Measurements from ENCODE around the gene SCRN2.
A peak's percentile ranks its signal among the peaks of the same experiment; 100 is the strongest.

The SCRN2 gene

GRCh38 chr17:47872019-47872650 is 31.1 kb upstream of the SCRN2 start:
- DNase-seq (ENCODE audit: low read depth in 2 of 2) = no peak

- DNase-seq (ENCODE audit: low read depth in 2 of 2) = no peak
Measured at GRCh38 chr17:47871048-47871447, 30.0 kb upstream of the SCRN2 start.

- DNase-seq (ENCODE audit: low read depth in 2 of 2) = no peak
Measured at GRCh38 chr17:47870056-47870455, 29.0 kb upstream of the SCRN2 start.

DNA sequence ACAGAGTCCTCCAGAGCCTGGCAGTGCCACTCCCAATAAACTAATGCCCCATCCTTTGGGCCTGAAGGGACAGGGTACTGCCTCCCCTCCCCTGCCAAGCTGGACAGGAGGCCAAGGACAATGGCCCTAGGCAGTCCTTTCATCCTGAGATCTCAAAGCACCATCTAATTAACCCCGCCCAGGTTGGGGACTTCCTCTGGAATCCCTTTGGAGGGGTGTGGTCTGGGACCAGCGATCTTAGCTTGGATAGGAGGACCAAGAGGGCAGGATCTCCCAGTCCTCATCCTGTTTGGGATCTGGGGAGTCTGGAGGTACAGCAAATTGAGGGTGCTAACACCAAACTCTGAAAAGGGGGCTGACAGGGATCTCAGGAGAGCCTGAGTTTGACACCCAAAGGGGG is 28.0 kb upstream of the SCRN2 start:
- no peak for DNase-seq (ENCODE audit: low read depth in 2 of 2)

DNA sequence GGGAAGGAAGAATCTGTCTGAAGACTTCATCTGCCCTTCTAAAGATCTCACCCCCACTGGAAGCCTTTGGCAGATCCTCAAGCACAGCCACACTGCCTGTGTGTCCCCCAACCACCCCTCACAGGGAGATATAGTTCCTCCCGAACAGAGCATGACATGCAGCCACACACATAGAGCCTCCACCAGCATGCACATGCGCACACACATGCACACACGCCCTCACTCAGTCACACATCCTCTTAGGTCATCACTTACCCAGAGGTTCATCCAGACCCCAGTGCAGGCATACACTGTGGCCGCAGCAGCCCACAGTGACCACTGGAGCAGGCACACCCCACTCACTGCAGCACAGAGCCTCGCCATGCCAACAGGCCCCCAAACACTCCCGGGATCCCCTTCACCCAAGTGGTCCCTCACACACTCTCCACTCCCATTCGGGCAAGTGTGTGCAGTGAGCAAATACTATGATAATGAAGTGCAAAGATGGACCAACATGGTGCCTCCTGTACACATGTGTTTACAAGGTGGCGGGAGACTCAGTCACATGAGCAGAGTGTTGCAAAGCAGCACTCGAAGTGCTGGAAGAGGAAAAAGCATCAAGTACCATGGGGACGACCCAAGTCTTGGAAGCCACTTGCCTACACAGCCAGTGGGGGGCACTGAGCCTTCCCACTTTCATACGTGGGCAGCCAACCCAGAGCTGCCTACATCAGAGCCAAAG is 26.9 kb upstream of the SCRN2 start:
- no peak for DNase-seq (ENCODE audit: low read depth in 2 of 2)

DNA sequence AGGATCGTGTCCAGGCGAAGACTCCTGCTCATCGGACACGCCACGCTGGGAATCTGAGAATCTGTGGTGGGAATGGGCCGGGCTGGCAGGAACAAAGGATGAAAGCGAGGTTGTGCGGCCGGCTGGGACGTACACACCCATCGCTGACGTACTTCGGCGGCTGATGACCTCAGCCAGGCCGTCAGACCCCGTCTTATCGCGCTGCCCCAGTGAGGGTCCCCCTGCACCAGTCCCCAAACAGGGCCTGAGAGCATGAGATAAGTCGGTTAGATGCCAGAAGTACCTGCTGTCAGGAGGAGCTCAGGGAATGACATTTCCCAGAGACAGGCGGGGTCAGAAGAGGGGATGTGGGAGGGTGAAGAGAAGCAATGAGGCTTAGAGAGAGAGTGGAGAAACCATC is 25.9 kb upstream of the SCRN2 start:
- DNase-seq (ENCODE audit: low read depth in 2 of 2) = no peak

DNA sequence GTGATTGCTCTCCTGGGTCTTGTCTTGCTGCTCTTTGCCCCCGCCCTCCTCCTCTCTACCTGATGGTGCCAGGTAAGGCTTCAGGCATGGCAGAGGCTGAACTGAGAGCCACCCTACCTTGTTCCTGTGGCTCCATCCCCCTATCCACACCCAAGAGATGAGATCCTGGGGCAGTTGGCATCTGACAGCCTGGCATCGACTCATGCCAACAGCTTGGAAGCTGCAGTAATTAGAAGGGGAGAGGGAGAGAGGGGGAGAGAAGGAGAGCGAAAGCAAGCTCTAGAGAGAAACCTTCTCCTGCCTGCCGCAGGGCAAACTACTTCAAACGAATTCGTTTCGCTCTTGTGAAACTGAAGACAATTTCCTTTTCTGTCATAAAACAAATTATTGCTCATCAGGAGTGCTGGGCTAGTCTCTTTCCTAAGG is 23.7 kb upstream of the SCRN2 start:
- DNase-seq (ENCODE audit: low read depth in 2 of 2) = no peak

DNA sequence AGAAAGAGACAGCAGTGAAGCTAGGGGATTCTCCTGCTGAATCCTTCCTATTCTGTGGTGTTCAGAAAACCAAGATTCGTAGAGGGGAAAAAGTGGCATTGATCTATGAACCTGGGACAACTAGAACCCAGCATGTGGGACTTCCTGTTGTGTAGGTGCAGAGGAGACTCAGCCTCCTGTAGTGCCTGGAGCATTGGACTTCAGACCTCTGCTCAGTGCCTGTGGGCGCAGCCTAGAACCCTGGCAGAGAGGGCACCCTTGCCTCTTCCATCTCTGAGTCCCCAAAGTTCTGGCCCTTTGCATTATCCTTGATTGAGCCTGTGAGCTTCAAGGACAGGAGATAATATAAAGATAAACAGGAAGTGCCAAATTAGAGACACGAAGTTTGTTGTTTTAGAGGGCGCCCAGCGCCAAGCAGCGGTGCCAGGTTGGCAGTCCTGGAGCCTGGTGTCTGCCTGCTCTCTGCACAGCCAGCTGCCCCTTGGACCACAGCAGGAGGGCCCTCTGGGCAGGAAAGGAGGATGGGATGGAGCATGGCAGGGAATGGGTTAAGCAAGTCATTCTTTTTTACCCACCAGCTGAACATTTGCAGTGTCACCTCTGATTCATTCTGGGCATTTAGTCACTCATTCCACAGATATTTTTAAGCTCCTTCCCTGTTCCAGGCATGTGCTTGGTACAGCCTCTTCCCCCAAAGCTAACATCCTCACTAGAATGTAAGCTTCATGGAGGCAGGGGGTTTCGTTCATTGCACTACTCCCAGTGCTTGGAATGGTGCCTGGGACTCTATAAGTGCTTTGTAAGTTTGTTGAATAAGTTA is 21.8 kb upstream of the SCRN2 start:
- DNase-seq (ENCODE audit: low read depth in 2 of 2) = no peak

- no peak for DNase-seq (ENCODE audit: low read depth in 2 of 2)
Measured at GRCh38 chr17:47860386-47860785, 19.3 kb upstream of the SCRN2 start.

GRCh38 chr17:47857551-47858455 is 16.7 kb upstream of the SCRN2 start:
- no peak for DNase-seq (ENCODE audit: low read depth in 2 of 2)

GRCh38 chr17:47856830-47857229 is 15.8 kb upstream of the SCRN2 start:
- no peak for DNase-seq (ENCODE audit: low read depth in 2 of 2)

GRCh38 chr17:47855737-47856136 is 14.7 kb upstream of the SCRN2 start:
- no peak for DNase-seq (ENCODE audit: low read depth in 2 of 2)

- DNase-seq (ENCODE audit: low read depth in 2 of 2) = no peak
Measured at GRCh38 chr17:47853616-47854015, 12.5 kb upstream of the SCRN2 start.

DNA sequence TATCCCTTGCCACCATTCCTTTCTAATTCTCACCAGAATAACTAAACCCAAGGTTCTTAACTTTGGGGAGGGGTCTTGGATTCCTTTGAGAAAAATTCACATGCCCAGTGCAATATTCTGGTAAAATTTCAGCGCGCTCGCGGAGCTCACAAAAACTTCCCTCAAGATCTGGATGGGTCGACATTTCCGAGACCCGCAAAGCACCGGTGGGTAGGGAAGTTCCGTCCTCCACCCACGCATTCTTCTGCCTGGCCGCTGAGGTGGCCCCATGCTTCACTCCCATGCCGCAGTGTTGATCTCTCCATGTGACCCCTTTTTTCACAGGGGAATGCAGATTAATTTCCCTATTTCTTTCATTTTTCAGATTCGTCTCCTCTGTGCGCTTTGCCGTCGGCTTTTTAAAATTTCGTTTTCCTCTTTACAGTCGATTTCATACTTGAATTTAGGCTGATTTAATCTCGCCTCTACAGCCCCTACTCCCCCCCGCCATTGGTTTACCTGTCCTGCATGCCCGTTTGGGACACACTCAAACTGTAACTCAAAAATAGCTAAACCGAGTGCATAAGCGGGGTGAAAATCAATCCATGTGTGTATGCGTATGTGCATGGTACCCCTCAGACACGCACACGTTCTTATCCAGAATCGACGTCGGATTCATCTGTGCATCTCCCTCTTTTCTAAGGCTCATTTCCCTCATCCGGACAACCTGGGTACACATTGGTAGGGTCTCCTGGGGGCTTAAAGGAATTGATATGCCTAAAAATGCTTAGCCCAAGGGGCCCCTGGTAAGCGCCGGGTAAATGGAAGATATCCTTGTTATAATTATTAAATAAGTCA is 11.3 kb upstream of the SCRN2 start:
- no peak for DNase-seq (ENCODE audit: low read depth in 2 of 2)

DNA sequence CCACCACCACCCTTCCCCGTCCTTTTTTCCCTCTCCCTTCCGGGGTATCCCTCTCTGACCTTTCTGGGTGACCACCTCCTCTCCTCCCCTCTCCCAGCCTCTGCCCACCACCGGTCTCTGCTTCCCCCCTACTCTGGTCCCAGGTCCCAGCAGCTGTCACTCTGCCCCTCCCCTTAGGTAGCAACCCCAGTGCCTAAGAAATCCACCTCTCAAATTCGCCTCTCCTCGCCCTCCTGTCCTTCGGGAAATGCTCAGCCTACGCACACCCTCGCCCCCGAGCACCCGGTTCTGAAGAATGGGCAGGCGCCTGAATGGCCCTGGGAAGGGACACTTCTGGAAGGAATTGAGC is 10.7 kb upstream of the SCRN2 start:
- no peak for DNase-seq (ENCODE audit: low read depth in 2 of 2)

DNA sequence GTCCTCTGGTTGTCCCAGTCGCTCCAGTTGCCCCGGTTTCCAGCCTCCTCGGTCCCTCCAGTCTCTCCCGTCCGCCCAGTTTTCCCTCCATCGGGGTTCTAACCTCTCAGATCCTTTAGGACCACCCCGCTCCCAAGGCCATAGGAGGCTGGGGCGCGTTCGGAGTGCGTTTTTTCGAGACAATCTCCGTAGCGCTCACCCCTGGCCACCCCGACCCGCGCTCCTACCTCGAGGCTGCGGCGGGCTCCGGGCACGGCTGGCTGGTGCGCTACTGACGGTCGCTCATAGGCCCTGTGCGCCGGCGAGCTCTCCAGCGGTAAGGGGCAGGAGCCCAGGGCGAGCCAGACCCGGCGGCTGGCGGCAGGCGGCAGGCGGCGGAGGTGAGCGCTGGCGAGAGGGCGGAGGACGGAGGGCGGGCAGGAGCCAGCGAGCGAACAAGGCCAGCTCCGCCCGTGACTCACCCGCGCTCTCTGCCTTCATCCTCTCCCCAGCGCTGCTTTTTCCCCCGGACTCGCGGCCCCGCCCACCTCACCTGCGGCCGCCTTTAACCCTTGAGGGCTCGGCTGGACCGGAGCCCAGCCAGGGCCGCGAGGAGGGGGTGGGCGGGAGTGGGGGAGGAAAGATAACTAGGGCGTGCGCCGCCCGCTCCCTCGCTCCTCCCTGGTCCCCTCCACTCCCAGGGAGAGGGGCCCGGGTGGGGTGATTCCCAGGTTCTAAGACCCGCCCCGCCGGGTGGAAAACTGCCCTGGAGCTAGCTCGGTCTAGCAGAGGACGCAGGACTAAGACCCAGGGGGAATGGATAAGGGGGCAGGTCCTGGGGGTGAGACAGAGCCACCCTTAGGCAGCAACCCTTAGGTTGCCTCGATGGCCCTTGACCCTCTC is 9.9 kb upstream of the SCRN2 start, which contains the start of gene SP6:
Gene SP6, minus strand, starts transcription at position 472 of the 882 bp plus-strand sequence. CDS start 2,734 bp downstream, outside the sequence.
- DNase-seq (ENCODE audit: low read depth in 2 of 2) = peak; percentile 55 to 64

- DNase-seq (ENCODE audit: low read depth in 2 of 2) = no peak
Measured at GRCh38 chr17:47850373-47850691, 9.3 kb upstream of the SCRN2 start.

- no peak for DNase-seq (ENCODE audit: low read depth in 2 of 2)
Measured at GRCh38 chr17:47848198-47848513, 7.1 kb upstream of the SCRN2 start.

DNA sequence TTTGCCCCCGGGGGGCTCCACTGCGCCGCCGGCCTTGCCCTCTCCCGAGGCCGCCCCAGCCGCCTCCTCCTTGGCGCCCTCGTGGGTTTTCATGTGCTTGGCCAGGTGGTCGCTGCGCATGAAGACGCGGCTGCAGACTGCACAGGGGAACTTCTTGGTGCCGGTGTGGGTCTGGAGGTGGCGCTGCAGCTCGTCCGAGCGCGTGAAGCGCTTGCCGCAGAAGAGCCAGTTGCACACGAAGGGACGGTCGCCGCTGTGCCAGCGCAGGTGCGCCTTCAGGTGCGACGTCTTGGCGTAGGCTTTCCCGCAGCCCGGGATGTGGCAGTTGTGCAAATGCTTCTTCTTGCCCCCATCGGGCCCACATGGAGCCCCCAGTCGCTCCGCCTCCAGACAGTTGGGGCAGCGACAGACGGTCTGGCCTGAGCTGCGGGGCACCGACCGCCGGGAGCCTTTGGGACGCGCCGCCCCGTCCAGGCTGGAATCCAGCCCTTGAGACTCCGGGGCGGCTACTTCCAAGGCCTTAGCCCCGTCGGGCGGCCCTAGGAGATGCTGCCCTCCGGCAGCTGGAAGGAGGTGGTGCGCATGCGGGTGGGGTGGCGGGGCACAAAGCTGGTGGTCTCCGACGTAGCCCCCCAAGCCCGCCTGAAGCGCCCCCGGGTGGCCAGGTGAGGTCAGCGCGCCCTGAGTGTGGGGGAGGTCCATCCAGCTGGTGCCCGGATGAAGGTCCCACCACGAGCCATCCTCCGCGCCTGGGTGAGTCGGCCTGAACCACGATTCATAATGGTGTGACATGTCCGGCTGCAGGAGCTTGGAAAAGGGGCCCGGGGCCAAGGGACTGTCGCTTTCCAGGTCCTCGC is 6.5 kb upstream of the SCRN2 start:
- DNase-seq (ENCODE audit: low read depth in 2 of 2) = no peak

All from stimulated activated CD4-positive, alpha-beta T cell treated with anti-CD3 and anti-CD28 coated beads, Interleukin-1b, Interleukin-23, amount 100 ng/mL, for 4 hours (primary cell).